Uterus (tissue), 2 donors: Measurements from ENCODE around the gene USP14.

ENCODE experiments used
- CTCF ChIP-seq, 4 experiments: fragments of 200-600 bp in 2 of 4; fragments of 450-650 bp in 2 of 4; sonication (generic) in 2 of 4; IDR thresholded peaks; one replicate each; pipeline ENCODE4 v1.5.1; 2016 to 2019; ENCODE audit warnings: antibody characterized with exemption in 4 of 4, mild to moderate bottlenecking in 2 of 4, moderate library complexity in 1 of 4
- POLR2A ChIP-seq, 2 donors: fragments of 450-650 bp; IDR thresholded peaks; one replicate each; pipeline ENCODE4 v1.6.1; 2016; ENCODE audit warnings: antibody characterized with exemption in 2 of 2, mild to moderate bottlenecking in 1 of 2, moderate library complexity in 1 of 2

GRCh38 chr18:172361-172760, 14.0 kb downstream of the USP14 start:
- TF ChIP-seq POLR2A (IDR thresholded peaks at IDR 0.05) (no peak), CTCF (IDR thresholded peaks at IDR 0.05) (no peak)
